GM10266 (cell line): ENCODE data around the gene SLC2A4.
A peak's percentile ranks its signal among the peaks of the same experiment; 100 is the strongest.

ENCODE experiments used
- DNase-seq: peaks from one replicate; pipeline ENCODE4 v3.0.0; 2012; ENCODE audit errors: extremely low spot score
- CTCF ChIP-seq: IDR thresholded peaks from 2 replicates; pipeline ENCODE4 v1.5.1; 2012; ENCODE audit warnings: mild to moderate bottlenecking, low read depth; ENCODE audit not compliant: control insufficient read depth, insufficient read depth; ENCODE audit errors: missing control alignments

The SLC2A4 gene

GRCh38 chr17:7308625-7309433, 27.3 kb downstream of the SLC2A4 start:
- DNase-seq = peak; percentile 87
- no peak for TF ChIP-seq CTCF

GRCh38 chr17:7309628-7310027, 28.1 kb downstream of the SLC2A4 start:
- no peak for DNase-seq
- no peak for TF ChIP-seq CTCF

- no peak for DNase-seq
- no peak for TF ChIP-seq CTCF
Observed at GRCh38 chr17:7311110-7311705, 29.7 kb downstream of the SLC2A4 start.

GRCh38 chr17:7312432-7313087, 31.0 kb downstream of the SLC2A4 start:
- peak; percentile 5 for DNase-seq

GRCh38 chr17:7313088-7313889, 31.8 kb downstream of the SLC2A4 start:
- no peak for TF ChIP-seq CTCF
- DNase-seq = peak; percentile 24

More at GRCh38 chr17:7312432-7313087, 31.0 kb downstream of the SLC2A4 start:
- TF ChIP-seq CTCF = no peak

GRCh38 chr17:7313890-7314718, 32.6 kb downstream of the SLC2A4 start:
- peak; percentile 23 for DNase-seq

More at GRCh38 chr17:7313890-7314718, 32.6 kb downstream of the SLC2A4 start:
- no peak for TF ChIP-seq CTCF
